Endometrial microvascular endothelial cells (primary cell): Measurements from ENCODE around the gene PPARA. TPM values are rescaled to one million over a fixed set of nuclear protein-coding genes. Genes with fewer than 3 reads are reported as not detected.

Experiments used
- in situ Hi-C: cut with HindIII; loops from 2 replicates; pipeline ENCODE4 v1.10.0; 2017; ENCODE audit warnings: low sequenced_read_pairs, low pct_unique_long_range_greater_than_20kb; ENCODE audit errors: inconsistent ontology term
- total RNA-seq: library from RNA; depleted of rRNA; stranded (reverse); fragments of >200 nt; gene quantifications from one replicate; pipeline ENCODE4 v1.2.3, GENCODE V29; 2015; ENCODE audit errors: inconsistent ontology term

The PPARA gene
- total RNA-seq, 1 donor from 2014 or later = 4.6 TPM

DNA sequence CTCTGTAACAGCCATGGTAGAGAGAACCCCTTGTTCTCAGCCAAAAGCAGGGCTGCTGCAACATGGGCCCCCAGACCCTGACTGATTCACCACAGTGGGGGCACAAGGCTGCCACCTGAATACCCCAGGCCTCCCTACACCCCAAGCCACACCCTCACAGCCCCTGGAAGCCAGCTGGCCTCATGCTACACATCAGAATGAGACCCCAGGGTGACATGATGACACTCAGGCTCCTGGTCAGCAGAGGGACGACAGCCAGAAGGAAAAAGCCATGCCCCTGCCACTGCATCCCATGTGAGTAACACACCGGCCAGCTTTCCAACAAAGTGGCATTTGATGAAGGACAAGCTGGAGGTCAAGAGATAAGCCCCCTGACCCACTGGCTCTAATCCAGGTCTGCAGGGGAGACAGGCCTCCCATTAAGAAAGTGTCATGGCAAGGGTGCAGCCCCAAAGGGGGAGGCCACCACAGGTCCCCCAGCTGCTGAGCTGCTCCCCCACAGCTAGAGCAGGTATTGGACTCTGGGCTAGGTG lies 97.2 kb downstream of the PPARA start:
- in situ Hi-C loops = no loop called here

DNA sequence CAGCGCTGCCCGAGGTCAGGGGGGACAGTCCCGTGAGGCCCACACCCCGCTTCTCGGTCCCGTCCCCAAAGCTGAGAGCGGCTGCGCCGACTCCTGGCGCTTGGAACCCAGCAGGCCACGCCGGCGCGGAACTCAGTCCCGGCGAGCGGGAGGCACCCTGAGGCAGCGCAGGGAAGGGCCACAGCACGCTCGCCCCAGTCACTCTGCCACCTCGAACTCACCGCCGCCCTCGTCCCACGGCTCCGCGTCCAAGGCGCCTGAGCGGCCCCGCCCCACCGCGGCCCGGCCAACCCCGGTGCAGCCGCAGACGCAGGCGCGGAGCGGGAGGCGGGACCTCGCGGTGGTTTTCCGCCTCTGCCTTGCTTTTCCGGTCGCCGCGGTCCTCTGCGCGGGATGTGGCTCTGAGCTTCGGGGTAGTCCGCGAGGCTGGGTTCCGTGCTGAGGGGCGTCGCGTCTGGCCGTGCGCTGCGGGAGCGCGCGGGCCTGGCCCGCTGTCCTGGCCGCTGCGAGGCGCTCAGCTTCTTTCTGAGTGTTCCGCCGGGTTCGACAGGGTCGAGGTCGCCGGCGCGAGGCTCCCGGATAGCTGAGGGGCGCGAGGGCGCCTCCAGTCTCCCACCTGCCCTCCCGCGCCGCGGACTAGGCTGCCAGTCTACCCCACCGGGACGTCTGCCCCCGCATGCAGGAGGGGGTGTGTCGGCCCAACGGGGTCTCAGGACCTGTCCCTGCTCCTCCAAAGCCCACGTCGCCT lies 99.9 kb downstream of the PPARA start, which contains the start of gene CDPF1:
Gene CDPF1 (minus strand): TSS at position 259 of the 748 bp plus-strand sequence. CDS start 2,009 bp downstream, outside the sequence.
- in situ Hi-C loops = loop anchor here (25.0 kb wide), 1 partner anchor 113 kb away; no protein-coding TSS in a partner anchor

DNA sequence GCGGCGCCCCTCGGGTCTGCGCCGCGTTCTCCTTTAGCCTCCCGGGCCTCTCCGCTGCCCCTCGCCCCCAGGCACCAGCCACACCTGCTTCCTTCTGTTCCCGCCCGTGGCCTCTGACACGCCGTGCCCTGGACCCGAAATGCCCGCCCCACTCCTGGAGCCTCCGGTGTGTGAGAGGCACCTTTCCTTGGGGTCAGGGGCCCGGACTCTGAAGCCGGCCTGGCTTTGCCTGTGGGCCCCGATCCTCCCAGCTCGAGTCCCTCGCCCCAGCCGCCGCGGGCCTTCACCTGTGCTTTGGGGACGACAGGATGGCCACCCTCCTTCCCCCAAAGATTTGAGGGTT lies 100.4 kb downstream of the PPARA start:
- in situ Hi-C loops = loop anchor here (25.0 kb wide), 1 partner anchor 113 kb away; no protein-coding TSS in a partner anchor

DNA sequence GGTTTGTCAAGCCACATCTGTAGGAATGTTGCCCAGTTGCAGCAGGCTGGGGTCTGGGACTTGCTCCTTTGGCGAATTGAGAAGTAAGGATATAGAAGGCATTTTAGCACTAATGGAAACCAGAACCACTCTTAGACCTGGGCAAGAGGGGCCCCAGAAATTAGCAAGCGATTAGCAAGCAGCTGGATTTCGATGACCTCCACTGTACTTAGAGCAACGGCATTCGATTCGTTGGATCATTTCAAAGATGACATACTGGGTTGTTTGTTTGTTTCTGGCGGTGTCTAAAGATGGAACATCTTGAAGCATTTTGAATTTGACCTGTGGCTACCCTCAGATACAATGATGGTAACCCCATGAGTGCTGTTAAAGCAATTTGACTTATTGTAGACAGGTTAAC lies 100.9 kb downstream of the PPARA start:
- in situ Hi-C loops = loop anchor here (25.0 kb wide), 1 partner anchor 114 kb away; no protein-coding TSS in a partner anchor

DNA sequence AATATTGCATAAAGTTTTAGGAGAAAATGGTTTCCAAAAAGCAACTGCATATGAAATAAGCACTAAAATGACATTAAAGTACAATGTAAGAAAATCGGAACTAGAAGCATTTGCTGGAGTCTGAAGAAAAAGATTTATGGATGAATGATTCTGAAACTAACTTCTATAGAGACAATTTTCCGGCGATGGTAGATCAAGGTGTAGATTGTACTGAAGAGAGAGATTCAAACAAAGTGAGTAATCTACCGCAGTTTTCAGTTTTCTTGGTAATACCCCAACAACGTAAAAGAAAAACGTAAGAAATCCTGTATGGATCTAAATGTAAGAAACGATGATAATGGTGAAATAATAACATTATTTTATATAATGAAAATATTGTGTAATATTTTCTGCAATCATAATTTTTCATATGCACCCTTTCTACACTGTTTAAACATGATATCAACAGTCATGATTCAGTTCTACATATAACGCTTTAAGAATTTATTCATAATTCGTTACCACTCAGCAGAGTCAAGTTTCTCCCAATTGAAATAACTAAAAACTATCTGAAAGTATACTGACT lies 101.6 kb downstream of the PPARA start:
- in situ Hi-C loops = loop anchor here (25.0 kb wide), 1 partner anchor 115 kb away; no protein-coding TSS in a partner anchor

DNA sequence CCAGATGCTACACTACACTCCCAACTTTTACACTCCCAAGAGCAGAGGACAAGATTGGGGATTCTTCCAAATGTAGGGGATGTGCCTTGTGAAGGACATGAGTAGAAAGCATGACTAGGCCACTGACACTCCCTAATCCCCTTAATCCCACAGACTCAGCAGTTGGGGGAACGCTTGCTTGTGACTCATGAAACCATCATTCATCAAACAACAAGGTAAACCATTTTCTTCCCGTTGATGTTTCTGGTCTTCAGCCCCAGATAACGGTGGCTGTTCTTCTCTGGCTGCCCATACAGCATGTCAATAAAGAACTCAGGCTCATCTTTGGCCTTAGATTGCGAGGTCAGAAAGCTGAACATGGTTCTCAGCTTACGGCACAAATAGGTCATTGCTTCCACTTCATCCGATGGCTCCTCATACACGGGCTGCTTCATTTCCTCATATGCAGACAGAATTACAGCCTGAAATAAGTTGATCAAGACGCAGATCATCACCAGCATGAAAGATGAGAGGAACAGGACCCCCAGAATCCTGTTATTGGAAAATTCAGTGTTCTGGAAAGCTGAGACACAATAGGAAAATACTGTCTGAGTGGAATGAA lies 106.1 kb downstream of the PPARA start:
- in situ Hi-C loops = loop anchor here (25.0 kb wide), 1 partner anchor 119 kb away; no protein-coding TSS in a partner anchor

DNA sequence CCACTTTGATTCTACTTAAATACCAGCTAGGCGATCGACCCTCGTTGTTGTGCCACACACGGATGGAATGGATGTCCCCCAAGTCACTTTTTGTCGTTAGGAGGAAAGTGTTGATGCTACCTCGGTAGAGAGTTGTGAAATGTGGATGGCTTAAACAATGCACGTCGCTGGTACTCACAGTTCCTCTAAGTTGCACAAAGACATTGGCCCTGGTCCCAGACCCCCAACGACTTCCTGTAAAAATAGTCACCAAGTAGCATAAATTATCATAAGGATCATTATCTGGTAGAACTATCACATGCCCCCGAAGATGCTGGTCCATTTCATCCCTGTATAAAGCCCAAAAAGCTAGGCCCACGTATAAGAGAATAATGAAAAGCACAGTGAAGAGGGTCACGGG lies 109.0 kb downstream of the PPARA start:
- in situ Hi-C loops = loop anchor here (25.0 kb wide), 1 partner anchor 122 kb away; no protein-coding TSS in a partner anchor

DNA sequence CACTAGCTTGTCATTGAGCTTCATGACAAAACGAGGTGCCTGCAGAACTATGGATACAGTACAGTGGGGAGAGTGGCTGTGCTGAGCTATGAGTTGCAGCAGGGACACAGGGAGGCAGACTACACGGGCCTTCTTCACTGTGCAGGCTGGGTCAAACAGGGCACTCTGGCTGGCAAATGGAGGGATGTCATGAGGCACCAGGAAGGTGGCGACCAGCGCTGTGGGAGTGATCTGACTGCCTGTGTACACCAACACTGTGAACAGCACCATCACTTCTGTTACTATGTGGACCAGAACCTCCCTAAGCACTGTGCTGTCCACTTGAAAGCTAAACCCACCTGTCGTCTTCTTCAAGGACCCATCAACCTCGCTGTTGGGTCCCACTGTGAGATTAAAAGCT lies 109.7 kb downstream of the PPARA start:
- in situ Hi-C loops = loop anchor here (25.0 kb wide), 1 partner anchor 123 kb away; no protein-coding TSS in a partner anchor

DNA sequence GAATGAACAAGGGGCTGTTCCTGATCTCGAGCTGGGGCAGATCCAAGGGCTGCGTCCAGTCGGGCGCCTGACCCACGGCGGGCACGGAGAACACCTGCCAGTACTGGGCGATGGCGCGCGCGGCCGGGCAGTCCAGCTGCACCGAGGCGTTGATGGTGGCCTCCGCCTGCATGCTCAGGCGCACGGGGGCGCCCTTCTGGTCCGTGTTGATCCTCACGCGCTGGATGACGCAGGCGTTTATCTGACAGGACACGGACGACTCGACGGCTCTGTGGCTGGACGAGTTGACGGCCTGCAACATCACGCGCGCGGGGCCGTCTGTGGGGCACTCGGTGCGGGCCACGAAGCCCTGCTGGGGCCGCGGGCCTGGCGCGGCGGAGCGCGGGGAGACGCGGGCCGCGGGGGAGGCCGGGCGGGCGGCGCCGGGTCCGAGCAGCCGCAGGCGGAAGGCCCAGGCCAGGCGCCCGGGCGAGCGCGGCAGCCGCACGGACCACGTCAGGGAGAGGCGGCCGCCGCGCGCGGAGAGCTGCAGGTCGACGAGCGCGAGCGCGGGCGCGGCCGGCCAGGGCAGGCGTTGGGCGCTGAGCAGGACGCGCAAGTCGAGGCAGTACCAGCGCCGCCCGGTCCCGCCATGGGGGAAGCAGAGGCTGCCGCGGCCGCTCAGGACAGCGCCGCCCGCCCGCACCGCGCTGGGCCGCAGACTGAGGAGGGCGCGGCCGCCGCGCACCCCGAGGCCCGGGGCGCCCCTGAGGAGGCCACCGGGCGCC lies 112.3 kb downstream of the PPARA start:
- in situ Hi-C loops = loop anchor here (25.0 kb wide), 1 partner anchor 125 kb away; no protein-coding TSS in a partner anchor

DNA sequence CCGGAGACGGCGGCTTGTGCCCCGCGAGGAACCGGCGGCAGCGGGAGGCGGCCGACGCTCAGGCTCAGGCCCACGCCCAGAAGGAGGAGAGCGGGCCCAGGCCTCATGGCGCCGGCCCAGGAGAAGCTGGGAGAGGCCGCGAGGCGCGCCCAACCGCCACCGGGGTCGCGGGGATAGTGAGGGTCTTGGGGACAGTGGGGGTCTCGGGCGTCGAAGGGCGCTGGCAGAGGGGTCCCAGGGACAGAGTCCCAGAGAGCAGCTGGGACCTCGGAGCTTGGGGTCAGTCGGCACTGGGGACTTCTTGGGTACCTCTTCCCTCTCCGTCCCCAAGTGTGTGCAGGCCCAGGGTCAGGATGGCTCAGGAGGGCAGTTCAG lies 112.9 kb downstream of the PPARA start, which contains the start of gene PKDREJ:
Gene PKDREJ (minus strand): TSS at position 128 of the 375 bp plus-strand sequence. CDS start 21 bp downstream, at position 107.
- in situ Hi-C loops = loop anchor here (25.0 kb wide), 1 partner anchor 126 kb away; no protein-coding TSS in a partner anchor

DNA sequence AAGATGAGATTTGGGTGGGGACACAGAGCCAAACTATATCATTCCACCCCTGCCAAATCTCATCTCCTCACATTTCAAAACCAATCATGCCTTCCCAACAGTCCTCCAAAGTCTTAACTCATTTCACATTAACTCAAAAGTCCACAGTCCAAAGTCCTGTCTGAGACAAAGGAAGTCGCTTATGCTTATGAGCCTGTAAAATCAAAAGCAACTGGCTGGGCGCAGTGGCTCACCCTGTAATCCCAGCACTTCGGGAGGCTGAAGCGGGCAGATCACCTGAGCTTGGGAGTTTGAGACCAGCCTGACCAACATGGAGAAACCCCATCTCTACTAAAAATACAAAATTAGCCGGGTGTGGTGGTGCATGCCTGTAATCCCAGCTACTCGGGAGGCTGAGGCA lies 114.2 kb downstream of the PPARA start:
- in situ Hi-C loops = loop anchor here (25.0 kb wide), 1 partner anchor 127 kb away; no protein-coding TSS in a partner anchor

DNA sequence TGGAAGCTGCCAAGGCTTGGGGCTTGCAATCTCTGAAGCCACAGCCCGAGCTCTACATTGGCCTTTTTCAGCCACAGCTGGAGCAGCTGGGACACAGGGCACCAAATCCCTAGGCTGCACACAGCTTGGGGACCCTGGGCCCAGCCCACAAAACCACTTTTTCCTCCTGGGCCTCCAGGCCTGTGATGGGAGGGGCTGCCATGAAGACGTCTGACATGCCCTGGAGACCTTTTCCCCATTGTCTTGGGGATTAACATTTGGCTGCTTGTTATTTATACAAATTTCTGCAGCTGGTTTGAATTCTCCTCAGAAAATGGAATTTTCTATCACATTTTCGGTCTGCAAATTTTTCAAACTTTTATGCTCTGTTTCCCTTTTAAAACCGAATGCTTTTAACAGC lies 115.3 kb downstream of the PPARA start:
- in situ Hi-C loops = loop anchor here (25.0 kb wide), 1 partner anchor 128 kb away; no protein-coding TSS in a partner anchor

DNA sequence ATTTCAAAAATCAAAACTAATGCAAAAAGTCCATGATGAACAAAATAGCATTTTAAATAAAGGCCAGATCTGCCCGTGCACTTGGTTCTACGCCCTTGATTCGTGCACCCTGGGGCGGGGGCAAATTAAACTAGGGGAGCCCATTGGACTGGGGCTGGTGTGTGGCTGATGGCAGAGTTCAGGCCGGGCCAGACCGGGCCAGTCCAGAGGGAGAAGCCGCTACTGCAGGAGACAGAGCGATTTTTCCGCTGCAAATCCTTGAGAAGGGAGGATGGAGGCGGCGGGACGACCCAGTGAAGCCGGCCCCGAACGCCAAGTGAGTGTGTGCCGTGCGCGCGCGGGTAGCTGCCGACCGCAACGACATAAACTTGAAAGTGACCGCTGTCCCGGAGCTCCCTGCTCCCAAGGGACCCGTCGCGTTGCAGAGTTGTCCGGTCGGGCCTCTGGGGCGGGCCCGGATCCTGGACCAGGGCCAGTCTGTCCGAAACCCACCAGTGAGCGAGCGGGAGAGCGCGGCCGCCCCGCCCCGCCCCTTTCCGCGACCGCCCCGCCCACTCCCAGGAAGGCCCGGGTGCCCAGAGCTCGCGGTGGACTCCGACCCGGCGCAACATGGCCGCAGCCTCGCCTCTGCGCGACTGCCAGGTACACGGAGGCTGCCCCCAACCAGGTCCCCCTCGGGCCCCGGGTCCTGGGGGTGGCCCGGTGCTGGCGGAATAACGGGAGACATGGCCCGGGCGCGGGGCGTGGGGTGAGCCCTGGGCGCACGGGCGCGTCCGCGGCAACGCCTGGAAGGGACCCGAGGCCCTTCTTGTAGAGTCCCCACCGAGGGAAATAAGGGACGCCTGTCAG lies 117.3 kb downstream of the PPARA start, which contains the start of gene TTC38:
Gene TTC38 (plus strand): TSS at position 578 of the 849 bp plus-strand sequence. CDS start 32 bp downstream, at position 610.
- in situ Hi-C loops = loop anchor here (25.0 kb wide), 1 partner anchor 130 kb away; no protein-coding TSS in a partner anchor

DNA sequence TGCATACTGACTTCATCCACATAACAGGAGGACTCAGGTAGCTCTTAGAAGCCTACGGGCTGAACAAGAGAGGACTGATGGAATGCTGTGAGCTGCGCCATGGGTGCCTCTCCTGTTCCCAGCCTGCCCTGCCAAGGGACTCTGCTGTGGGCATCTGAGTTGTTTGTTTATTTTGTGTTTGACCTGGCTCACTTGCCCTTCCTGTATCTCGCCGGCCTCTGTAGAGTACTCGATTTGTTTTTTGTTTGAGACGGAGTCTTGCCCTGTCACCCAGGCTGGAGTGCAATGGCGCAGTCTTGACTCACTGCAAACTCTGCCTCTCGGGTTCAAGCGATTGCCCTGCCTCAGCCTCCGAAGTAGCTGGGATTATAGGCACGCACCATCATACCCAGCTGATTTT lies 119.2 kb downstream of the PPARA start:
- in situ Hi-C loops = loop anchor here (25.0 kb wide), 1 partner anchor 132 kb away; no protein-coding TSS in a partner anchor

DNA sequence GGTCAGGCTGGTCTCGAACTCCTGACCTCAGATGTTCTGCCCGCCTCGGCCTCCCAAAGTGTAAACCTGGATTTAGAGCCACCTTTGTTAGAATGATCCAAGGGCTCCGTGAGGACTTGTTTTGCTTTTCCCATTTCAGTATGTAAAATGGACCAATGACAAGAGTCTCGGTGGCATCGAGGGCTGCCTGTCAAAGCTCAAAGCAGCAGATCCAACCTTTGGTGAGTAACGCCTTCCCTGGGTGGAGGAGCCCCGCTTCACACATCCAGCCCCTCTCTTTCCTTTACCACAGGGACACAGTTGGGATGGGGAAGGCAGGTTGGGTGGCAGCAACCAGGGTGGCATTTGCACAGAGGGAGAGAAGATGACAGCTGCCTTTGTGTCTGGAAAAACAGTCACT lies 121.9 kb downstream of the PPARA start:
- in situ Hi-C loops = loop anchor here (25.0 kb wide), 1 partner anchor 135 kb away; no protein-coding TSS in a partner anchor

DNA sequence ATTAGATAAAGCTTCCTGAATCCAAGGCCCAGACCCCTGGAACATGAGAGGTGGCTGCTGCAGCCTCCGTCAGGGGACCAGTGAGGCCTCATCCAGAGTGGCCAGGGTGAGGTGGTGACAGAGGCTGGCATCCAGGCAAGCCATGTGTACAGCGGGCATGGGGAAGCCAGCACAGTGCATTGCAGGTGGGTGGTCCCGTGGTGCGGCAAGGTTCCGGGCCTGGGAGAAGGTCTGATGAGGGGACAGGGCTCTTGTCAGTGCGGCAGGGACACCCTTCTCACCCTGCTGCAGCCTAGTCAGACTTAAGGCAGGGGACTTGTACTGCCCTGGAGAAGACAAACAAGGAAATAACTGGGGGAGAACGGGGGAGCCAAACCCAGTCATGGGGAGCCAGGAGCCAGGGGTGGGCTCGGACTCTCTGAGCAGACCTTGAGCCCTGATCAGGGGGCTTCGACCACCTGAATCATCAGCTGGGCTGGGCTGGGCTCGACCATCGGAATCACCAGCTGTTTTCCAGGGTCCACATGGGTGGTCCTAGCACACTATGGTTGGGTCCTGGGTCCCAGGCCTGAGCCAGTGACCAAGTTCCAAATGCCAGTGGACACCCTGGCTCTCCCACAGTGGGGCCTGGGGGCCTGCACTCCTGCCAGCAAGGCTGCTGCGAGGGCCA lies 122.6 kb downstream of the PPARA start:
- in situ Hi-C loops = loop anchor here (25.0 kb wide), 1 partner anchor 136 kb away; no protein-coding TSS in a partner anchor
